ENCODE data around the gene RIMS1.
"Not testable (repeated sequence)": the region's sequence is repeated elsewhere in the genome, so short reads cannot be mapped to it uniquely, and the experiment has no call there.

RIMS1 gene

GRCh38 chr6:72246926-72247325, 360.6 kb downstream of the RIMS1 start:
- no peak for DNase-seq

DNA sequence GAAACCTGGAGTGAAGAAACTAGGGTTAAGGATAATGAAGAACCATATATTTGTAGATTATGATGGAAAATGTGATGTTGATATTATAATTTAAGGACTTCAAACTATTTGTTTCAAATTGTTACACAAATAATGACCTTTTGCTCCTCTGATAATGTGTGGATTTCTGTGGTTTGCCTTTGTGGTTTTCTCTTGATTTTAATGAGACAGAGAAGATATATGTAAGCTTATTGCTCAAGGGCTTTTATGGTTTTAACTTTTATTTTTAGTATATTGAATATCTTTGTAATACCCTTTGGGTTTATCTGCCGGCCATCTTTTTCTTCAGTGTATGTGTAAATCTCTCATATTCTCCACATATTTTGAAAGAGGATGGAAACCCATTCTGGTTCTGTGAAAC, 362.3 kb downstream of the RIMS1 start:
- no peak for DNase-seq

GRCh38 chr6:72250664-72251063, 364.3 kb downstream of the RIMS1 start:
- DNase-seq = no peak

GRCh38 chr6:72260489-72260888, 374.1 kb downstream of the RIMS1 start:
- DNase-seq = peak; percentile 14

DNA sequence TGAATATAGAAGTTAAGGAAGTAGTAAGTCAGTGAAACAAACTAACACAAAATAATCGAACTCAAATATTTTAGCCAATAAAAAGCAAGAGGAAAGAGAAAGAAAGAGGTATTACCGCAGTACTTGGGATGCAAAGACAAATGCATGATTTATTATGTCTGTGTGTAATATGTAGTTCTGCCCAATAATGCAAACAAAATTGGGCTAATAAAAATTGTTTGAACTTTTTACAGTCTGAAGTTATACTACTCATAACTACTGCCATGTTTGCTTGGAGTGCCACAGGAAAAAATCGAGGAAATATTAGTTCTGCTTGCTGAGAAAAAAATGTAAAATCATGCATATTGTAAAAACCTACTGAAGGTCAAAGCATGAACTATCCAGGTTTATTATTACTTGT, 375.2 kb downstream of the RIMS1 start:
- no peak for DNase-seq

GRCh38 chr6:72262254-72262653, 375.9 kb downstream of the RIMS1 start:
- no peak for DNase-seq

GRCh38 chr6:72267470-72267869, 381.1 kb downstream of the RIMS1 start:
- DNase-seq = no peak

DNA sequence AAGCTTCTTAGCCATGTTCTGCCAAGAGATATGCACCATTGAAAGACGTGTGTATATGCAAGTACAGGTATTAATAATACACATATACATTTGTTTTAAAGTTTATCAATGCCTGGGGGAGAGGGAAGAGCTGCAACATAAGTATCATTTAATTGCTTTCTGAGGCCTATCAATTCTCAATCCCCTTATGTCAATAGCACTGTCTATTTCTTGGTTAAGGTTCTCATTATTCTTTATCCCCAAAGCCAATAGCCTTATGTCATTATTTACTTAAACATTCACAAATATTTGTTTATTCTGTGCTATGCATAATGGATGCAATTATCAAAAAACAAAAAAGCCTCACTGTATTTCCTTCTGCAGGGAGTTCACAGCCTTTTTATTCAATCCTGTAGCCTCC, 385.2 kb downstream of the RIMS1 start:
- no peak for DNase-seq

DNA sequence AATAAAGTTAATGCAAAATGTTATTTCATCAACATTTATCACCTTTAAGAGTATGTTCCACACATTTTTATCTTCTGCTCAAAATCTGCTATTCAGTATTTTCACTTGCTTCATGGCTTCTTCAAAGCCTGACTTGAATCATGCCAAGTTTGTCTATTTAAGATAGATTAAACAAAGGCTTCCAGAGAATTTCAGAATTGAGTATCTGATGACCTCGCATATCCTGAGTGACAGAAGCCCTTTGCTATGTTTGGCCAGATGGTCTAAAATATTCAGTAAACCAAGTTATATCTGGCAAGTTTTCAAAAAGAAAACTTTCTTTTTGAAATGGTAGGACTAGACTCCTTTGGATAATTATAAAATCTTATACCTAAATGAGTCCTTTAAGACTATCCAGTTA, 386.6 kb downstream of the RIMS1 start:
- DNase-seq = no peak

DNA sequence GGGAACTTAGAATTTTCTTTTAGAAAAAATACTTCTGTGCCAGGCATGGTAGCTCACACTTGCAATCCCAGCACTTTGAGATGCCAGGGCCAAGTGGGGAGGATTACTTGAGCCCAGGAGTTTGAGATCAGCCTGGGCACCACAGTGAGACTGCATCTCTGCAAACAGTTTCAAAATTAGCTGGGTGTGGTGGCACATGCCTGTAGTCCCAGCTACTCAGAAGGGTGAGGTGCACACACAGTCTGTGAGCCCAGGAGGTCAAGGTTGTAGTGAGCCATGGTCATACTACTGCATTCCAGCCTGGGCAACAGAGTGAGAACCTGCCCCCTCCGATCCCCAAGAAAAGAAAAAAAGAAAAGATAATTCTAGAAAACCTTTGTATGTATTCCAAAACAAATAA, 389.5 kb downstream of the RIMS1 start:
- no peak for DNase-seq

DNA sequence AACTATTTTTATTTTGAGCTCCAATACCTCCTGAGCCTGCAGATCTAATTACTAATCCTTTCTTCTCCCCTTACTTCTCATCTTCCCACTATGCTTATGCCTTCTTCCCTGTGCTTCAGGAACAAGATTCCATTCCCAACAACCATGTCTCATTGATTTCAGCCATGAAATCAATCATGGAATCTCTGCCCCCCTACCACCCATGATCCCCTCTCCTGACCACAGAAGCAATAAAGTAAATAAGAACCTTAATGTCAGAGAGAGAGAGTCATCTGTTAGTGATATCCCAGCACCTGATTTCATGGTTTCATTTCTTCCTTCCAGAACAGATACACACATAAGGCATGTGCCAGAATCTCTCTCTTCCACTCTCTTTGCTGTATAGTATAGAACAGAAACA, 395.9 kb downstream of the RIMS1 start:
- DNase-seq = no peak

GRCh38 chr6:72283571-72283970, 397.2 kb downstream of the RIMS1 start:
- no peak for DNase-seq

DNA sequence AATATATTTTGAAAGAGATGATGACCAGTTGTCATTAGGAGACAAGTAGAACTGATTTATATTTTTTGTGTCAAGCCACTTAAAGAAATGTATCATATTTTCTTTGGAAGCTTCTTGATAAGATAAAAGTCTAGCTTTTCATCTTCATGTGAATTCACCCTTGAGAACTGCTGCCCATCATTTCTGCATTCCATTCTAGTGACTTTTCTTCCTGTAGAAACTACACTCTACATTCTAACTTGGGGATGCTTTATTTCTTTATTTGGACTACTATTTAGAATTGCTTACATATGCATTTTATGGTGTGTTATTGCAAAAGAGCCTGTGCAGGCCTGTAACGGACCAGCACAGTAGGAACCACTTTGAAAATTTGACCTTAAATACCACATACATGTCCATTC, 400.6 kb downstream of the RIMS1 start:
- no peak for DNase-seq

DNA sequence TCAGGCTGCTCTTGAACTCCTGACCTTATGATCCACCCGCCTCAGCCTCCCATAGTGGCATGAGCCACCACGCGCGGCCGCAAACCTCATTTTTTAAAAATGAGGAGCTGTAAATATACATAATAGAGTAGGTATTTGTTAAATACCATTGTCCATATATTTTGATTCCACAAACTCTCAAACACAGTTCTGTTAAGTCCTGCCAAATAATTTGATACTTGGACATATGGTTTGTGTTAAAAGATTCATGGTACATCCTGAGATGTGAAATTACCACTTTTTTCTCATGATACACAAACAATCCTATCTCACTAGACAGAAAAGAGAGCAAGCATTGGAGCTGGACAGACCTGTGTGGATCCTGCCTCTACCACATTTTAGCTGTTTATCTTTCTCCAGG, 401.5 kb downstream of the RIMS1 start:
- DNase-seq = peak; percentile 14

DNA sequence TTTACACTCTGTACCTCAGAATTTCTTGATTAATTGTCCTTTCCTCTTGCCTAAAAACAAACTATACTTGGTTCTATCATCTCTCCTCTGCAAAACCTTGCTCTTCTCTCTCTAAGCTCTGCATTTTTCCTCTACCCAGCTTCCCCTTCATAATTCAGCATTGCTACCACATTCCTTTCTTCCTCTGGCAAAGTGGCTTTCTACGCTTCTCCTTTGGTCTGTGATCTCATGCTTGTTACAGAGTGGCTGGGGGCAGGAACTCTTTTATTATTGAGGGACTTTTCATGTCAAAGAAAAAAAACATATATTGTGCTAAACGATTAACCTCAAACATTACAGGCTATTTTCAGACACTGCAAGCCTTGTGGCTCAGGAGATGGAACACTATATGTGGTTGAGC, 402.2 kb downstream of the RIMS1 start:
- DNase-seq = no peak

GRCh38 chr6:72290620-72291019, 404.3 kb downstream of the RIMS1 start:
- DNase-seq = no peak

DNA sequence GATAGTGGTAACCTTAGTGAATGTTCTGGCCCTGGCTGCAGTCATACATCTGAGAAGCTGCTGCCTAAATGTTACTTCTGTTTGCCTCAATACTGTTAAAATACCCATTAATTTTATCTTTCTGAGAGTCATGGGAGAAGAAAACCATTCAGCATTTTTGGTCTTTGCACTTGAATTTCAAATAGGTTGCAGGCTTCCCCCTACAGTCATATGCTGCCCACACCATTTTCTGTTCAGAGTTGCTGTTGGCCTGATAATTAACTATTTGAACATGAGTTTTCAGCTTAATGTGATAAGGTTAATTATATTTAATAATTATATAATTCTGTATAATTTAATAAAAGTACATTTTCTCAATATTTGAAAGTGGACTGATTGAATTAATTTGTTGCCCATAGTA, 410.0 kb downstream of the RIMS1 start:
- no peak for DNase-seq

DNA sequence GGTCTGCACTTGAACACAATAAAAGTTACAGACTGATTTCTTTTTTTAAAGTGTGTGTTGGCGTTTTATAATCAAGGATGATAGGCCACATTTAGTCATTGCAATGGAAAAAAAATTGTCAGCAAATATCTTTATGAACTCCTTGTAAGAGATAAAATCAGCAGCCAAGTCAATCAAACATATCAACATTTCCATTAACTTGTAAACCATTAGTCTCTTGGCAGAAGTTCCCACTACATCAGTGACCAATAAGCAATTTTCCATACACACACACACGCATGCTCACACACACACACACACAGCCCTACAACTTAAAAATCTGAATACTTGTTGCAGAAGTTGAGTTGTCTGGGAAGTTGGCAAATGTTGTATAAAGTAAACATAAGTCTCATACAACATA, 419.6 kb downstream of the RIMS1 start:
- DNase-seq = no peak

DNA sequence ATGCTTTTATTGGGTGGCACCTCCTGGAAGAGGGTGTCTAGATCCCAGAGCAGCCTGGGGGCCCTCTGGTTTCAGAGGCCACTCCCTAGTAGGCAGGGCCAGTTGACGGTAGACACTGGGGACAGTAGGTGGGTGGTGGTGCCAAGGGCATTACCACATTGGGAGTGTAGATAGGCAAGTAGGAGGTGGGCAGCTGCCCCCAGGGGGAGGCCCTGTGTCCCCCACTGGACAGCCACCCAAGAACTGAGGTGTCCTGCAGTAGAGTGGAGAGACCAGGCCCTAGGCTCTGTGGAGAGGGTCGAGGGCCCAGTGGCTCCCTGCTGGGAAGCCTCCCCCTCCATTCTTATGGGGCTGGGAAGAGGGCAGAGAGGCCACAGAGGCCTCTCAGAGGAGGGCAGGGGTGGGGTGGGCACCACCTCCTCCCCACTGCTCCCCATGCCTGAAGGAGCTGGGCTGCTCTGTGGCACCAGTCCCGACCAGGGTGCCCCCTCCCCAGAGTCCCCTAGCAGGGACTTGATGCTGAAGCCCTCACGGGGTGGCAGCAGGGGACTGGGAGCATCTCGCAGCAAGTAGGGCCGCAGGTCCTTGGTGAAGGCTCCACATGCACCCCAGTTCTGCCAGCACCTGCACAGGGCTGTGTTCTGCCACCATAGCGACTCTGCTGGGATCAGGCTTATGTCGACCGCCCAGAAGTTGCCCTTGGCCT, 430.5 kb downstream of the RIMS1 start:
- DNase-seq = no peak

DNA sequence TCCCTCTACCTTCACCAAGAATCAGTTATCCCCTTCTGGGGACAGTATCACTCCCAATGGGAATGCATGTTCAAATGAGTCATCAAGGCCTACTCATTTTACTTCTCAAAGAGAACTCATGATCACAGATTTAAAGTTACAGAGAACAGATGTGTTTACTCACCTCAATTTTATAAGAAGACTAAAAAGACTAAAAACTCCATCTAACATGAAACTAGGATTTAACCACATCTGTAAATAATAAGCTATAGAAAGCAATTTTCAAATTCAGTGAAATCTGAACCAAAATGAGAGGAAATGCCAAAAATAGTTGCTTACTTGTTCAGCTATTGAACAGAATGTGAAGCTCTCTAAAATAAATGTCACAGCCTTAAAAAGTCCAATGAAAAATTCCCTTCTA, 435.4 kb downstream of the RIMS1 start:
- DNase-seq = no peak

DNA sequence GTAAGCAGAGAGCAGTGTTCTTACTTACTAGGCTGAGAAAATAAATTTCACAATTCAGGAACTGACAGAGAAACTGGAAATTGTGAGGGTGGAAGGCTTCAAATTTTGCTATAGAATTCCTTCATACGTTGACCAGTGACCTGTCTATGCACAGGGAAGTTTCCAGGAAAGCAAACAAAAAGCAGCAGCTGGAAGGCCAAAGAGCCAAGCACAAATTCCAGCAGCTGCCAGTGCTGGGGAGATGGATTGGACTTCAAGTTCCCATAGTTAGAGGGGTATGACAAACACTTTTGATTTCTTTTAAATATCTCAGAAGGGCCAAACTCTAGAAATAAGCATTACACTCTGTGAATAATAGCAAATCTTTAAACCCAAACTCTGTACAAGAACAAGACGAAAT, 436.4 kb downstream of the RIMS1 start:
- no peak for DNase-seq

DNA sequence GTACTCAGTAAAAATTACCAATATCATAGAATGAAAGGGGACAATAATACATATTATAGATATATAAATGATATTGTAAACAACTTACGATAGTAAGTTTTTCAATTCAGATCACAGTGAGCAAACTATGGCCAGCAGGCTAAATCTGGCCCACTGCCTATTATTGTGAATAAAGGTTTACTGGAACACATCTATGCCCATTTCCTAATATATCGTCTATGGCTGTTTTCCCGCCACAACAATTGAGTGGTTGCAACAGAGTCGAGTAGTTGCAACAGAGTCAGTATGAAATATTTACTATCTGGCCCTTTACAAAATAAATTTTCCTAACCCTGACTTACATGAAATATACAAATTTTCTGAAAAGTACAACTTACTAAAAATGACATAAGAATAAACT, 438.2 kb downstream of the RIMS1 start:
- DNase-seq = no peak

- no peak for DNase-seq
Measured at GRCh38 chr6:72328775-72329174, 442.4 kb downstream of the RIMS1 start.

- not testable (repeated sequence) for DNase-seq
Measured at GRCh38 chr6:72335203-72335602, 448.9 kb downstream of the RIMS1 start.

GRCh38 chr6:72348926-72349325, 462.6 kb downstream of the RIMS1 start:
- DNase-seq = no peak

All from eye (tissue), 1 donor.